ENCODE results near the gene TSN.

DNA sequence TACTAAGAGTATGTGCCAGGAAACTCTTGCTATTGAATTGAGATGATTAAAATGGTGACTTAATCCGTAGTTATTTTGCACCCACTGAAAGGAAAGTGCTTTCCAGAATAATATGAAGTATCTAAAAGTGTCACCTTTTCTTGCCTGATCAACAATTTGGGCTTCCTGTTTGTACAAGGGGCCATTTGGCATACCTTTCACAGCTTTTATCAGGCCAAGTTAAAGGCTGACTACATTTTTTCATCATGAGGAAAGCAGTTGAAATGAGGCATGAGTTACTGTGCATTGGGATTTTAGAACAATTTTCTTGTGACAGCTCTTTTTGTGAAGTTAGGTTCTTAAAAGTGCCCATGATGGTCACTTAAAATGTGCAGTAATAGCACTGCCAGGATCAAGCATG is 11.2 kb downstream of the TSN start:
- TF ChIP-seq POLR2AphosphoS5 (IDR thresholded peaks at IDR 0.05; ENCODE audit: borderline replicate concordance, low read depth, low read length) (no peak), EZH2 (IDR thresholded peaks at IDR 0.05) (no peak)

Data from SK-N-MC (cell line).